Activated CD4-positive, alpha-beta T cell treated with anti-CD3 and anti-CD28 coated beads for 36 hours (primary cell): Measurements from ENCODE around the gene EGR4. TPM values are rescaled to one million over a fixed set of nuclear protein-coding genes. Genes with fewer than 3 reads are reported as not detected.

ENCODE experiments used
- ATAC-seq: fragments of 200-7000 bp; cut with Tn5 transposase; one replicate; pipeline ENCODE4 v1.10.0; 2021; ENCODE audit warnings: mild to moderate bottlenecking, moderate library complexity
- CTCF ChIA-PET: fragments of 350-600 bp; sonication (Branson Sonifier 250); formaldehyde crosslinking; loops from one replicate; lab custom pipeline; 2021; ENCODE audit warnings: antibody characterized with exemption; lab: Charles Lee
- POLR2A ChIA-PET: fragments of 350-600 bp; sonication (Branson Sonifier 250); formaldehyde crosslinking; loops from one replicate; lab custom pipeline; 2021; ENCODE audit warnings: antibody characterized with exemption, inconsistent platforms; lab: Charles Lee
- DNase-seq: peaks from one replicate; pipeline ENCODE4 v3.0.0-alpha.2; 2020
- H3K27ac Mint-ChIP-seq: one replicate; pipeline ENCODE4 v1.8.0; 2021; ENCODE audit warnings: mixed read lengths
- H3K27me3 Mint-ChIP-seq: one replicate; pipeline ENCODE4 v1.8.0; 2021; ENCODE audit warnings: mixed read lengths
- H3K36me3 Mint-ChIP-seq: one replicate; pipeline ENCODE4 v1.8.0; 2021; ENCODE audit warnings: low read depth, mixed read lengths
- H3K4me1 Mint-ChIP-seq: one replicate; pipeline ENCODE4 v1.8.0; 2021; ENCODE audit warnings: mixed read lengths
- H3K4me3 Mint-ChIP-seq: one replicate; pipeline ENCODE4 v1.8.0; 2021; ENCODE audit warnings: mild to moderate bottlenecking, moderate library complexity, mixed read lengths
- H3K9me3 Mint-ChIP-seq: one replicate; pipeline ENCODE4 v1.8.0; 2021; ENCODE audit warnings: low read depth, mixed read lengths
- intact Hi-C, 2 experiments: fragments of 100-400 bp; cut with DNase I in 1 of 2; cut with micrococcal nuclease in 1 of 2; formaldehyde crosslinking; loops; one replicate each; pipeline versions ENCODE4 v1.14.2 to v1.15.1; 2022 to 2024; cut with DNase I, micrococcal nuclease
- total RNA-seq, 2 experiments: library from RNA; stranded (reverse); gene quantifications; one replicate each; pipeline ENCODE4 v1.2.3, GENCODE V29; 2021

Gene EGR4
- total RNA-seq, 2 experiments from 2014 or later, result 0.18 to 0.41 TPM

DNA sequence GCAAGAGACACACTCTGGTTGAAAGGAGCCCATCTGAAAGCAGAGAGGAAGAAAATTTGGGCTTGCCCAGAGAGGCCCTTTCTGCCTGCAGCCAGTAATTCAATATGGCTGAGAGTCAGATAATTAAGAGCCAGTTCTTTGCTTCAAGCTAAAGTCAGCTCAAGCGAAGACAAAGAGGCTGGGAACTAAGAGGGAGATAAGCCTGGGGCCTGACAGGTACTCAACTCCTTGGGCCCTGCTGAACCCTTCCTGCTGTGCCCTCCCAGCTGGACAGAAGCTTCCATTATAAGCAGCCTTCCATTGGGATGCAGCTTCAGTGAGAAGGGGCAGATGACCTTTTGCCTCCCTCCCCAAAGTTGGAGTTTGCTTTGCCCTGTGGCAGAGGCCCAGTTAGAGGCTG lies 21.1 kb downstream of the EGR4 start:
- peaks cover 15% of the 10 kb centered on the region for H3K4me1 Mint-ChIP-seq
- intact Hi-C loops, result no loop called here
- no peak overlapping the region for H3K27ac Mint-ChIP-seq
- H3K9me3 Mint-ChIP-seq, result no peaks in the 10 kb centered on the region
- POLR2A ChIA-PET, result no interaction called here
- H3K36me3 Mint-ChIP-seq, result peaks cover 14% of the 10 kb centered on the region
- ATAC-seq (no peak), DNase-seq (no peak)
- CTCF ChIA-PET, result interaction anchor here (0.6 to 1.5 kb wide), 4 partner anchors 10 to 24 kb away, joined by 3 to 4 read pairs (median 3); partner anchors contain the start of gene FBXO41
- no peaks in the 10 kb centered on the region for H3K27me3 Mint-ChIP-seq
- no peak overlapping the region for H3K4me3 Mint-ChIP-seq

DNA sequence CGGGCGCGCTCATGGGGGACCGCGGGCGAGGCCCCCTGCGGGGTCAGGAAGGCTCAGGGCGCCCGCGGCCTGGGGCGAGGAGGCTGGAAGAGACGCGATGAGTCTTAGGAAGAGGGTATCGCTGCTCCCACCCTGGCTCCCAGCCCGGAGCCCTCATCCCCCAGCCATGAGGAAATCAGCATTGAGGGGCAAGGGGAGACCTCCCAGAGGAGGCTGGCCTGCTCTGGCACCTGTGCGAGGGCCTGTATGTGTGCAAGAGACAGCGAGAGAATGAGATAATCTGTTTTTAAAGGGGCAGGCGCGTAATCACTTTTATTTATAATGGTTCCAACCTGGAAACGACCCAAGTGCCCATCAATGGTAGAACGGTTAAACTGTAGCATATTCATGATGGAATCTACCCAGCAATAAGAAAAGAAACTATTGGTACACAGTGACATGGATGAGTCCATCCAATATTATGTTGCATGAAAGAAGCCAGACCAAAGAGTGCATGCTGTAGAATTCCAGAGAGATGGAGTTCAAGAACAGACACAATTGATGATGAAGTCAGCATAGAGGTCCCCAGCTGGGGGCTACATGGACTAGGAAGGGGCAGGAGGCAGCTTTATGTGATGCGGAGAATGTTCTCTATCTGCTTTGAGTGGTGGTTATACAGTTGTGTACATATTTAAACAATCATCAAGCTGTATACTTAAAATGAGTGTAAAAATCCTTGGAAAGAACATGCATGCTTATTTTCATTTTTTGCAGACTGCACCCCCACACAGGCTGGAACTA lies 23.5 kb downstream of the EGR4 start:
- H3K36me3 Mint-ChIP-seq, result peaks cover 10% of the 10 kb centered on the region
- intact Hi-C loops, result loop anchor here in 1 of 2 experiments (1.0 kb wide), 4 partner anchors 14 to 115 kb away; partner anchors contain the start of genes ALMS1, CCT7, EGR4 and FBXO41
- POLR2A ChIA-PET, result no interaction called here
- CTCF ChIA-PET, result interaction anchor here (0.7 kb wide), 1 partner anchor 116 kb away, joined by 3 read pairs; no protein-coding TSS in a partner anchor
- H3K4me1 Mint-ChIP-seq, result peaks cover 21% of the 10 kb centered on the region
- H3K27ac Mint-ChIP-seq, result no peak overlapping the region
- DNase-seq (no peak), ATAC-seq (peak; percentile 21)
- H3K9me3 Mint-ChIP-seq, result no peaks in the 10 kb centered on the region
- H3K27me3 Mint-ChIP-seq, result no peaks in the 10 kb centered on the region
- H3K4me3 Mint-ChIP-seq, result peak overlapping the region; percentile 43

DNA sequence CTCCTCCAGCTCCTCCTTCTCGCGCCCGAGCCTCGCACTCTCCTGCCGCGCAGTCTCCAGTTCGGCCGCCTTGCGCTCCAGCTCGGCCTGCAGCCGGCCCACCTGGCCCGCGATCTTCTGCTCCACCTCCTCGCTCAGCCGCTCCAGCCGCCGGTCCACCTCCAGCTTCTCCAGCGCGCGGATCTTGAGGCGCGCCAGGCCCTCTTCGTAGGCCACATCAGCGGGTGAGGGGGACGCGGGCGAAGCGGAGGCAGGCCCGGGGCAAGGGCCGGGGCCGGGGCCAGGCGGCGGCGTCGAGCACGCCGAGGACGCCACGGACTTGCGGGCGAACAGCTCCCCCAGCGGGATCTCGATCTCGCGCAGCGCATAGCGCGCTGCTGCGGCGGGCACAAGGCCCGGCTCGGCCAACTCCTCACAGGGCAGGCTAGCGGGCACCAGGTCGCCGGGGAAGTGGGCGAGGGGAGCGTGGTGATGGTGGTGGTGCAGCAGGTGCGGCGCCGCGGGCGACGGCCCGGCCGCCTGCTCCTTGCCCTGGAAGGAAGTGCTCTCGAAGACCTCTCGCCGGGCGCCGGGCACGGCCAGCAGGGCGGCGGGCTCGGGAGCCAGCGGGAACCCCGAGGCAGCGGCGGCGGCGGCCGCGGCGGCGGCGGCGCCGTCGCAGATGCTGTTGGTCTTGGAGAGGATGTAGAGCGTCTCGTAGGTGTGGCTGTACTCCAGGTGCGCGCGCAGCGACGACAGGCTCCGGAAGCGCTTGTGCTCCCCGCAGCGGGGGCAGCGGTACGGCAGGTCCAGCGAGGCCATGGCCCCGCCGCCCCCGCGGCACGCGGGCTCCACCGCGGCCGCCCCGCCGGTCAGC lies 24.3 kb downstream of the EGR4 start:
- DNase-seq, result peak; percentile 86
- POLR2A ChIA-PET, result interaction anchor here (0.7 kb wide), 1 partner anchor 18 kb away, joined by 3 read pairs; no protein-coding TSS in a partner anchor
- Mint-ChIP-seq H3K36me3 (peaks cover 13% of the 10 kb centered on the region), H3K27me3 (no peaks in the 10 kb centered on the region), H3K4me3 (peak overlapping the region; percentile 18), H3K27ac (no peak overlapping the region), H3K4me1 (peaks cover 21% of the 10 kb centered on the region), H3K9me3 (no peaks in the 10 kb centered on the region)
- intact Hi-C loops, result loop anchor here in 1 of 2 experiments (1.0 kb wide), 4 partner anchors 15 to 116 kb away; partner anchors contain the start of genes ALMS1, CCT7, EGR4 and FBXO41
- CTCF ChIA-PET, result interaction anchor here (0.6 to 1.8 kb wide), 4 partner anchors 20 to 33 kb away, joined by 3 to 7 read pairs (median 4); no protein-coding TSS in a partner anchor
- peak; percentile 95 for ATAC-seq

DNA sequence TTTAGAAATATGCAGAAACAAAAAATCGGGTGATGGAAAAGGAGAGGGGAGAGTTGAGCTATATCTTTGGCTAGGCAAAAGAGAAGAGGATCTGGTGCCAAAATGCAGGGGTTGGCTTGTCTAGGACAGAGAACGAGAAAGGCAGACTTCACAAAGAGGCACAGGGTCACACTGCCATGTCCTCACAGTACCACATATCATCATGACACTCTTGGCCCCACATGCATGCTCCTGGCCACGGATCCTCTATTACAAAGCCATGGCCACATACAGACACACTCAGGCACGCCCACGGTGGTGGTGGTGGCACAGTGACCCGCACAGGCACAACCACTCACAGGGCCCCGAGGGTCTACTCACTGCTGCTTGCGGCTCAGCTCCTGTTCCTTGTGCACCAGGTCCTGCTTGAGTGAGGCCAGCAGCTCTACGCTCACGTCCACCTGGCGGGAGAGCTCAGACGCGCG lies 24.9 kb downstream of the EGR4 start:
- Mint-ChIP-seq H3K27me3 (no peaks in the 10 kb centered on the region), H3K4me1 (peaks cover 21% of the 10 kb centered on the region), H3K4me3 (peak overlapping the region; percentile 18), H3K27ac (no peak overlapping the region), H3K36me3 (peaks cover 17% of the 10 kb centered on the region), H3K9me3 (no peaks in the 10 kb centered on the region)
- ATAC-seq (no peak), DNase-seq (no peak)
- CTCF ChIA-PET, result interaction anchor here (0.6 to 1.8 kb wide), 6 partner anchors 21 to 166 kb away, joined by 3 to 7 read pairs (median 3); partner anchors contain the start of gene RAB11FIP5
- POLR2A ChIA-PET, result interaction anchor here (0.7 kb wide), 1 partner anchor 18 kb away, joined by 3 read pairs; no protein-coding TSS in a partner anchor
- intact Hi-C loops, result no loop called here

DNA sequence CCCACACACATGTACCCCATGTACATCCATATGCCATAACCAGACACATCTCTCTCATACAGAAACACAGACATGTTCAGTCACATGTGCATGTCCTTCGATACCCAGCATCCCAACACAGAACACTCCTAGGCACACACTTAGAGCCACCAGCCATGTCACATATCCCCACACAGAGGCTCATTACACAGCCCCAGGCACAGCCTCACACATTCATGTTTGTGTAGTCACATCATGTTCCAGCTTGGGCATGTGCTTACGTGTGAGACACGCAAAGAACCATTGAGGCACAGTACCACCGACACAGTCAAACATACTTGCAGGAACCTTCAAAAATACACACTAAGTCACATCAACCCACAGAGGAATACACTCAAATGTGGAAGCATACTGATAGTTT lies 26.3 kb downstream of the EGR4 start:
- H3K4me3 Mint-ChIP-seq, result no peak overlapping the region
- no peaks in the 10 kb centered on the region for H3K27me3 Mint-ChIP-seq
- H3K27ac Mint-ChIP-seq, result no peak overlapping the region
- H3K36me3 Mint-ChIP-seq, result peaks cover 18% of the 10 kb centered on the region
- peaks cover 21% of the 10 kb centered on the region for H3K4me1 Mint-ChIP-seq
- no peaks in the 10 kb centered on the region for H3K9me3 Mint-ChIP-seq
- intact Hi-C loops, result no loop called here
- POLR2A ChIA-PET, result interaction anchor here (0.6 kb wide), 1 partner anchor 42 kb away, joined by 3 read pairs; no protein-coding TSS in a partner anchor
- ATAC-seq (no peak), DNase-seq (no peak)
- CTCF ChIA-PET, result no interaction called here

DNA sequence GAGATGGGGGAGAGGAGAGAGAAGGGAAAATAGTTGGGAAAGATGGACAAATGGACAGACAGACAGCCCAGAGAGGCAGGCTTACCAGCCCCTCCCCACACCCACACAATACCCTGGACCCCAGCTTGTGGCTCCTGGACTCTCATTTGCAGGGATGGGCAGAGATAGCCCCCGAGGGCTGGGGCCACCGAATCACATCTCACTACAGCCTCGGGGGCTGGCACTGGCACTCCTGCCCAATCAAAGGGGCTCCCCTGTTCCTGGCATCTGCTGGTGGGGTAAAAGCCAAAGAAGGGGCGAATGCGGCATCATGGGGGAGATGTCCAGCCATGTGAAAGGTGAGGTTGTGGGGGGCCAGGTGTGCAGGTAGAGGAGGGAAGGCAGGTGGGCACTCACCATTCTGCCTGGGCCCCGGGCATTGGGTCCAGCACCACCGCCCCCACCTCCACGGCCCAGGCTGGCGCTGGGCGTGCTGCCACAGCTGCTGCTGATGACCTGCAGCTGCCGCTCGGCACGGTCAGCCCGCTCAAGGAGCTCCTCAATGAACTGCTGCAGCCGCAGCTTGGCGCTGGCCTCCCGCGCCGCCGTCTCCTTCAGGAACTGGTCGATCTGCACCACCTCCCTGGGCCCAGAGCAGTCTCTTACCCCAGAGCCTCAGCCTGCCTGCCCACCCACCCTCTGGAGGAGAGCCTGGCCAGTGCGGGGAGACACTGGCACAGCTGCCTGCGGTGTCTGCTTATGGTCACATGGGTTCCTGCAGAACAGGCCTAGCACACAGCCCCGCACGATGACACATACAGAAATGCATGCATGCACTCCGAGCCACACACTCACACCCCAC lies 27.1 kb downstream of the EGR4 start:
- ChIA-PET CTCF (no interaction called here), POLR2A (interaction anchor here (0.6 kb wide), 1 partner anchor 43 kb away, joined by 3 read pairs; no protein-coding TSS in a partner anchor)

DNA sequence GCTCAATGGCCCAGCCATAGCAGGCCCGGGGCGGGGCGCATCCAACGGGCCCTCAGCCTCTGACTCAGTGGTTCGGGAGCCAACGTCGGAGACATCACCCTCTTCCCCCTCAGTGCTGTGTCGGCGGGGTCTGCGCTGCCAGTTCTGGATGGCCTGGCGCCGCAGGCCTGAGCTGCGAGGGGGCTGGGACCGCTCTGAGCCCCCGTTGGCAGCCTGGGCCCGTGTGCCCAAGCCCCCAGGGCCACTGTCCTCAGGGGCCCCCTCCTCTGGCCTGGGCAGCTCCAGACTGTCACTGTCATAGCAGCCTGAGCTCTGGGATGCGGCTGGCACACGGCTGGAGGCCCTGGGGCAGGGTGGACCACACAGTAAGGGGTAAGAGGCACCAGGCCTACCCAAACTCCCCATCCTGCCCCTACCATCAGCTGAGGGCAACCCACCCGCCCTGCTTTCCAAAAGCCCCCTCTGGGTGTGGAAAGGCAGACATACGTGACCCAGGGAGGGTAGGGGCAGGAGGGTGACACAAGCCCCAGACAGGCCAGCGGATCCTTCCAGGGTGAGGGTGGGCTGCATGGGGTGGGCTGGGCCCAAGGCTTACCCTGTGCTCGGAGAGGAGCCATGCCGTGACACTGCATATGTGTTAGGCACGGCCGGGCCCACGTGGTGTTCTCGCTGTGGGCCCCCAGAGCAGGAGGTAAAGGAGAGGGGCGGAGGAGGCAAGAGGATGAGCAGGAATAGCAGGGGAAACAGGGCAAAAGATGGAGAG lies 27.9 kb downstream of the EGR4 start:
- peaks cover 18% of the 10 kb centered on the region for H3K36me3 Mint-ChIP-seq
- peaks cover 21% of the 10 kb centered on the region for H3K4me1 Mint-ChIP-seq
- DNase-seq (no peak), ATAC-seq (no peak)
- no peak overlapping the region for H3K4me3 Mint-ChIP-seq
- H3K27me3 Mint-ChIP-seq, result no peaks in the 10 kb centered on the region
- intact Hi-C loops, result no loop called here
- no peaks in the 10 kb centered on the region for H3K9me3 Mint-ChIP-seq
- ChIA-PET CTCF (interaction anchor here (0.5 kb wide), 1 partner anchor 493 kb away, joined by 3 read pairs; no protein-coding TSS in a partner anchor), POLR2A (no interaction called here)
- H3K27ac Mint-ChIP-seq, result no peak overlapping the region

More for the DNA sequence above, 27.1 kb downstream of the EGR4 start:
- intact Hi-C loops, result no loop called here
- no peak for DNase-seq
- Mint-ChIP-seq H3K27me3 (no peaks in the 10 kb centered on the region), H3K9me3 (no peaks in the 10 kb centered on the region), H3K4me3 (no peak overlapping the region), H3K36me3 (peaks cover 18% of the 10 kb centered on the region), H3K4me1 (peaks cover 21% of the 10 kb centered on the region), H3K27ac (no peak overlapping the region)
- no peak for ATAC-seq

DNA sequence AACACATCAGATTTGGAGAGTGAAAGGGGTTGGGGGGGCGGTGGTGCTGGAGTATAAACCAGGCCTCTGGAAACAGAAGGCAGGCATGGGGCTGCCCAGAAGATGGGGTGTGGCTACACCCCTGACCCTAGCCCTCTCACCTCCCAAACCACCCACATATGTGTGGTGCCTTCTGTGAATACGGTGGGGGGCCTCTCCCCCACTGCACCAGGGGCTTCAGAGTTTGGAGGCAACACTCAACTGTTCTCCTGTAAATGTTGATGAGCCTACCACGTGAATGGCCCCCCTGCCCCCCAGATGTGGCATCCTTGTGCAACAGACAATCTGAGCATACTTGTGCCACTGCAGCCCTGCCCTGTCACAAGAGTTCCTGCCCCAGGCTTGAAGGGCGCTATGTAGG lies 28.6 kb downstream of the EGR4 start:
- Mint-ChIP-seq H3K27me3 (no peaks in the 10 kb centered on the region), H3K36me3 (peaks cover 19% of the 10 kb centered on the region), H3K4me3 (no peak overlapping the region), H3K4me1 (peaks cover 18% of the 10 kb centered on the region), H3K27ac (no peak overlapping the region), H3K9me3 (no peaks in the 10 kb centered on the region)
- ATAC-seq (no peak), DNase-seq (no peak)
- intact Hi-C loops, result no loop called here
- ChIA-PET CTCF (interaction anchor here (0.5 kb wide), 1 partner anchor 492 kb away, joined by 3 read pairs; no protein-coding TSS in a partner anchor), POLR2A (no interaction called here)

DNA sequence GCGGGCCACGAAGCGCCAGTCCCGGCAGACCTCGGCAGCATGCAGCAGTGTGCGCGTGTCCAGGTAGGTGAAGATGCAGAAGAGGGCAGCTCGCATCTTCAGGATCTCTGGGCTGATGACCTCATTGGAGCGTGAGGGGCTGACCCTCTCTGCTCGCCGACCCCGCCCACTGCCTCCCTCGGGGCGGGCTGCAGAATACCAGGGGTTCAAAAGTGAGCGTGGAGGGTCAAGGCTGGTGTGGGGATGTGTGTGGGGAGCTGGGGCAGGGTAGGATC lies 29.1 kb downstream of the EGR4 start:
- Mint-ChIP-seq H3K4me1 (peaks cover 16% of the 10 kb centered on the region), H3K27ac (no peak overlapping the region), H3K27me3 (no peaks in the 10 kb centered on the region), H3K36me3 (peaks cover 23% of the 10 kb centered on the region), H3K9me3 (no peaks in the 10 kb centered on the region), H3K4me3 (no peak overlapping the region)
- no peak for DNase-seq
- ChIA-PET POLR2A (no interaction called here), CTCF (no interaction called here)
- intact Hi-C loops, result no loop called here
- ATAC-seq, result no peak
